Stimulated activated naive CD8-positive, alpha-beta T cell treated with anti-CD3 and anti-CD28 coated beads, Interleukin-15, Interleukin-2, amounts not matched to agents 100 ng/mL and 50 ng/mL, for 24 hours (primary cell): ENCODE measurements around the gene TMEM74B.
A peak's percentile ranks its signal among the peaks of the same experiment; 100 is the strongest.
"Not testable (repeated sequence)": the region's sequence is repeated elsewhere in the genome, so short reads cannot be mapped to it uniquely, and the experiment has no call there.

Source experiments
- H3K27ac Mint-ChIP-seq: one replicate; pipeline ENCODE4 v1.8.0; 2021; ENCODE audit warnings: mild to moderate bottlenecking, mixed read lengths
- H3K27me3 Mint-ChIP-seq: one replicate; pipeline ENCODE4 v1.8.0; 2021; ENCODE audit warnings: mixed read lengths
- H3K36me3 Mint-ChIP-seq: one replicate; pipeline ENCODE4 v1.8.0; 2021; ENCODE audit warnings: low read depth, mixed read lengths
- H3K4me1 Mint-ChIP-seq: one replicate; pipeline ENCODE4 v1.8.0; 2021; ENCODE audit warnings: low read depth, mixed read lengths
- H3K4me3 Mint-ChIP-seq: one replicate; pipeline ENCODE4 v1.8.0; 2021; ENCODE audit warnings: mild to moderate bottlenecking, mixed read lengths
- H3K9me3 Mint-ChIP-seq: one replicate; pipeline ENCODE4 v1.8.0; 2021; ENCODE audit warnings: mixed read lengths

The TMEM74B gene

GRCh38 chr20:1184638-1185315 is at the start of gene TMEM74B:
Gene TMEM74B, minus strand, starts transcription at chr20:1184981. Its CDS starts 1,180 bp downstream, at chr20:1183801.
- no peaks in the 10 kb centered on the region for H3K9me3 Mint-ChIP-seq
- peaks cover 11% of the 10 kb centered on the region for H3K4me1 Mint-ChIP-seq
- H3K27me3 Mint-ChIP-seq = peaks cover 30% of the 10 kb centered on the region
- H3K4me3 Mint-ChIP-seq = peak within 1 kb of the TSS; percentile 75
- H3K36me3 Mint-ChIP-seq = peaks cover 4% of the 10 kb centered on the region
- peak within 1 kb of the TSS; percentile 54 for H3K27ac Mint-ChIP-seq

GRCh38 chr20:1232286-1233111 is 47.7 kb upstream of the TMEM74B start:
- H3K9me3 Mint-ChIP-seq = no peaks in the 10 kb centered on the region
- no peaks in the 10 kb centered on the region for H3K36me3 Mint-ChIP-seq
- no peaks in the 10 kb centered on the region for H3K4me1 Mint-ChIP-seq
- H3K4me3 Mint-ChIP-seq = no peak overlapping the region
- H3K27ac Mint-ChIP-seq = no peak overlapping the region
- peaks cover 33% of the 10 kb centered on the region for H3K27me3 Mint-ChIP-seq

GRCh38 chr20:1229541-1229940 is 44.8 kb upstream of the TMEM74B start:
- no peak overlapping the region for H3K4me3 Mint-ChIP-seq
- no peaks in the 10 kb centered on the region for H3K36me3 Mint-ChIP-seq
- H3K27ac Mint-ChIP-seq = no peak overlapping the region
- H3K27me3 Mint-ChIP-seq = peaks cover 33% of the 10 kb centered on the region
- H3K4me1 Mint-ChIP-seq = peaks cover 4% of the 10 kb centered on the region
- H3K9me3 Mint-ChIP-seq = peaks cover under 1% of the 10 kb centered on the region

- no peak within 1 kb of the TSS for H3K27ac Mint-ChIP-seq
- peak within 1 kb of the TSS; percentile 83 for H3K4me3 Mint-ChIP-seq
- peaks cover 8% of the 10 kb centered on the region for H3K4me1 Mint-ChIP-seq
- H3K36me3 Mint-ChIP-seq = no peaks in the 10 kb centered on the region
- H3K27me3 Mint-ChIP-seq = peaks cover 32% of the 10 kb centered on the region
- peaks cover 4% of the 10 kb centered on the region for H3K9me3 Mint-ChIP-seq
These were observed 41.2 kb upstream of the TMEM74B start, which contains the start of gene RAD21L1 for GRCh38 chr20:1225783-1226654. Gene RAD21L1, plus strand, starts transcription at chr20:1226044. Its CDS starts 2,410 bp downstream, at chr20:1228454.

- peaks cover 4% of the 10 kb centered on the region for H3K9me3 Mint-ChIP-seq
- H3K27me3 Mint-ChIP-seq = peaks cover 26% of the 10 kb centered on the region
- no peaks in the 10 kb centered on the region for H3K36me3 Mint-ChIP-seq
- H3K27ac Mint-ChIP-seq = no peak overlapping the region
- peak overlapping the region; percentile 65 for H3K4me3 Mint-ChIP-seq
- peaks cover 8% of the 10 kb centered on the region for H3K4me1 Mint-ChIP-seq
These were observed 40.5 kb upstream of the TMEM74B start for GRCh38 chr20:1225263-1225782.

- Mint-ChIP-seq H3K27me3 (peaks cover 20% of the 10 kb centered on the region), H3K9me3 (peaks cover 4% of the 10 kb centered on the region), H3K36me3 (no peaks in the 10 kb centered on the region), H3K27ac (no peak overlapping the region), H3K4me3 (no peak overlapping the region), H3K4me1 (peaks cover 8% of the 10 kb centered on the region)
These were observed 39.6 kb upstream of the TMEM74B start for GRCh38 chr20:1224205-1224890.

GRCh38 chr20:1222750-1223149 is 38.0 kb upstream of the TMEM74B start:
- H3K9me3 Mint-ChIP-seq, H3K4me3 Mint-ChIP-seq, H3K36me3 Mint-ChIP-seq, H3K27ac Mint-ChIP-seq, H3K4me1 Mint-ChIP-seq: not testable (repeated sequence)
- peaks cover 13% of the 10 kb centered on the region for H3K27me3 Mint-ChIP-seq

- H3K4me3 Mint-ChIP-seq, H3K27me3 Mint-ChIP-seq, H3K9me3 Mint-ChIP-seq, H3K36me3 Mint-ChIP-seq, H3K27ac Mint-ChIP-seq: not testable (repeated sequence)
- peaks cover 37% of the 10 kb centered on the region for H3K4me1 Mint-ChIP-seq
These were observed 32.0 kb upstream of the TMEM74B start for GRCh38 chr20:1216527-1217427.

GRCh38 chr20:1215386-1216170 is 30.8 kb upstream of the TMEM74B start:
- Mint-ChIP-seq H3K36me3 (no peaks in the 10 kb centered on the region), H3K9me3 (no peaks in the 10 kb centered on the region), H3K27me3 (peaks cover 10% of the 10 kb centered on the region), H3K27ac (peak overlapping the region; percentile 76), H3K4me1 (peaks cover 37% of the 10 kb centered on the region), H3K4me3 (peak overlapping the region; percentile 47)

- peaks cover 10% of the 10 kb centered on the region for H3K27me3 Mint-ChIP-seq
- H3K4me3 Mint-ChIP-seq = no peak overlapping the region
- no peaks in the 10 kb centered on the region for H3K36me3 Mint-ChIP-seq
- peaks cover 37% of the 10 kb centered on the region for H3K4me1 Mint-ChIP-seq
- H3K27ac Mint-ChIP-seq = no peak overlapping the region
- no peaks in the 10 kb centered on the region for H3K9me3 Mint-ChIP-seq
These were observed 30.1 kb upstream of the TMEM74B start for GRCh38 chr20:1214838-1215261.

GRCh38 chr20:1212607-1213396 is 28.0 kb upstream of the TMEM74B start:
- no peaks in the 10 kb centered on the region for H3K9me3 Mint-ChIP-seq
- no peaks in the 10 kb centered on the region for H3K36me3 Mint-ChIP-seq
- no peak overlapping the region for H3K4me3 Mint-ChIP-seq
- H3K27me3 Mint-ChIP-seq = peaks cover 10% of the 10 kb centered on the region
- H3K27ac Mint-ChIP-seq = no peak overlapping the region
- H3K4me1 Mint-ChIP-seq = peaks cover 37% of the 10 kb centered on the region

GRCh38 chr20:1212023-1212422 is 27.2 kb upstream of the TMEM74B start:
- no peak overlapping the region for H3K4me3 Mint-ChIP-seq
- peaks cover 33% of the 10 kb centered on the region for H3K4me1 Mint-ChIP-seq
- no peaks in the 10 kb centered on the region for H3K36me3 Mint-ChIP-seq
- peaks cover 10% of the 10 kb centered on the region for H3K27me3 Mint-ChIP-seq
- no peaks in the 10 kb centered on the region for H3K9me3 Mint-ChIP-seq
- H3K27ac Mint-ChIP-seq = no peak overlapping the region
